Spinal cord (tissue), 10 donors: Measurements from ENCODE around the gene VTCN1. TPM values are rescaled to one million over a fixed set of nuclear protein-coding genes. Genes with fewer than 3 reads are reported as not detected.
"Not testable (repeated sequence)": the region's sequence is repeated elsewhere in the genome, so short reads cannot be mapped to it uniquely, and the experiment has no call there.

ENCODE experiments used
- DNase-seq, 6 donors: peaks; one replicate each; pipeline versions ENCODE4 v3.0.0 to v3.0.0-alpha.2; 2013 to 2015; ENCODE audit warnings: low spot score in 6 of 6, low read depth in 4 of 6
- H3K27ac ChIP-seq: one replicate; pipeline ENCODE4 v1.5.1; 2013; ENCODE audit warnings: low read depth, low read length, control low read depth
- H3K27me3 ChIP-seq: one replicate; pipeline ENCODE4 v1.6.1; 2013; ENCODE audit warnings: low read length; ENCODE audit not compliant: control insufficient read depth, insufficient read depth
- H3K36me3 ChIP-seq: one replicate; pipeline ENCODE4 v1.6.1; 2013; ENCODE audit warnings: low read length; ENCODE audit not compliant: control insufficient read depth, insufficient read depth
- H3K4me1 ChIP-seq: one replicate; pipeline ENCODE4 v1.6.1; 2013; ENCODE audit warnings: low read length; ENCODE audit not compliant: control insufficient read depth, insufficient read depth
- H3K4me3 ChIP-seq: one replicate; pipeline ENCODE4 v1.5.1; 2013; ENCODE audit warnings: low read depth, low read length, control low read depth
- H3K9me3 ChIP-seq: one replicate; pipeline ENCODE4 v1.6.1; 2013; ENCODE audit warnings: low read length; ENCODE audit not compliant: control insufficient read depth, insufficient read depth
- WGBS: methylation state at CpG from one replicate; pipeline ENCODE4 v1.1.5; 2013; ENCODE audit warnings: missing lambda C conversion rate; ENCODE audit not compliant: insufficient coverage; 5-methylcytosine and 5-hydroxymethylcytosine counted together
- polyA plus RNA-seq, 2 donors: library from polyadenylated mRNA; unstranded; fragments of 120-200 nt; gene quantifications; one replicate each; pipeline ENCODE4 v1.2.1, GENCODE V29; 2013; ENCODE audit not compliant: insufficient read length in 2 of 2
- total RNA-seq, 2 donors: library from RNA; depleted of rRNA in 1 of 2; stranded (reverse); fragments of 120-200 nt in 1 of 2; fragments of >200 nt in 1 of 2; gene quantifications; one replicate each; pipeline versions ENCODE4 v1.2.3 to v1.2.4, GENCODE V29; 2013 to 2014
- donor health status: healthy.

VTCN1 gene
- total and polyA plus RNA-seq, 4 donors: 0.33 to 0.82 (median 0.59) TPM

DNA sequence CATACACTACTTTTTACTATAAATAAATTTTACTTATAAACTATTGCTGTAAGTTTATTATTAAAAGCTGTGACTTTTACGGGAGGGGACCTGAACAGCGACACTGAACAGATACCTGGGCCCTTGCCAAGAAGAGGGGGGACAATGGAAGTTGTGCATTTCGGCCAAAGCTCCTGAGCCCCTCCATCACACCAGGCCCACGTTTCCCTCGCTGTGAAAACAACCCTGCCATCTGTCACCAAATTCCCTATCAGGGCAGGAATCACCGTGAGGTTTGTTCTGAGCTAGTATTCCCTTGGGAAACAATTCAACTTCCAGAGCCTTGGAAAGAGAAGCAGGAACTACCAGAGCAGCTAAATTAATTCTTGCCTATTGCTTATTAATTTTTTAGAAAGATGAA lies 37.0 kb downstream of the VTCN1 start:
- peak in 1 of 6 donors; percentile 35 for DNase-seq
- peaks cover 6% of the 10 kb centered on the region for H3K4me1 ChIP-seq
- H3K4me3 ChIP-seq: no peak overlapping the region
- H3K27ac ChIP-seq: no peak overlapping the region
- H3K9me3 ChIP-seq: no peaks in the 10 kb centered on the region
- no CpG with 5 or more reads among the region's 6 CpGs for WGBS
- H3K27me3 ChIP-seq: no peaks in the 10 kb centered on the region
- no peaks in the 10 kb centered on the region for H3K36me3 ChIP-seq

GRCh38 chr1:117173006-117173405 lies 37.7 kb downstream of the VTCN1 start:
- 56% methylated on average over 3 of the region's 10 CpGs for WGBS
- Histone ChIP-seq H3K9me3 (no peaks in the 10 kb centered on the region), H3K36me3 (no peaks in the 10 kb centered on the region), H3K4me1 (peaks cover 6% of the 10 kb centered on the region), H3K27me3 (no peaks in the 10 kb centered on the region), H3K4me3 (no peak overlapping the region), H3K27ac (no peak overlapping the region)
- DNase-seq: no peak

- 18% methylated on average over 14 of the region's 18 CpGs for WGBS
These were observed 38.7 kb downstream of the VTCN1 start for GRCh38 chr1:117171900-117172511.

GRCh38 chr1:117169871-117170596 lies 40.7 kb downstream of the VTCN1 start:
- Histone ChIP-seq H3K27ac (no peak overlapping the region), H3K4me1 (peaks cover 6% of the 10 kb centered on the region), H3K36me3 (no peaks in the 10 kb centered on the region), H3K4me3 (no peak overlapping the region), H3K27me3 (no peaks in the 10 kb centered on the region), H3K9me3 (no peaks in the 10 kb centered on the region)
- no peak for DNase-seq
- WGBS: no CpG with 5 or more reads among the region's 4 CpGs

More at GRCh38 chr1:117171900-117172511, 38.7 kb downstream of the VTCN1 start:
- Histone ChIP-seq H3K4me1 (peaks cover 6% of the 10 kb centered on the region), H3K4me3 (no peak overlapping the region), H3K27ac (no peak overlapping the region), H3K27me3 (no peaks in the 10 kb centered on the region), H3K36me3 (no peaks in the 10 kb centered on the region), H3K9me3 (no peaks in the 10 kb centered on the region)
- peak in 3 of 6 donors; percentile 25 to 78 (median 67) for DNase-seq

DNA sequence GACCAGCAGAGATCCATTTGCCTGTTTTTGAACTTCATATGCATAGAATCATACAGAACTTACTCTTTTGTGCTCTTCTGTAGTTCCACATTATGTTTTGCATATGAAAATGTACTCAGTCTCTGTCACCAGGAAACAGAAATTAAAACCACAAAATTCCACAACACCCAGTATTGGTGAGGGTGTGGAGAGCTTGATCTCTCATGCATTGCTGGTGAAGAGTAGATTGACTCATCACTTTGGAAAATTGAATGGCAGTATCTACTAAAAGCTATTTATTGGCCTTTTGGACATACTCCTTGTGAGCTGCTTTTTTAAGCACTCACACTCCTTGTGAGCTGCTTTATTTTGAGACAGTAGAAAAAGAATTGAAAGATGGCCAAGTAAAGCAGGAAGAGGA lies 43.3 kb downstream of the VTCN1 start:
- no peak overlapping the region for H3K4me3 ChIP-seq
- H3K9me3 ChIP-seq: no peaks in the 10 kb centered on the region
- H3K36me3 ChIP-seq: no peaks in the 10 kb centered on the region
- no peak overlapping the region for H3K27ac ChIP-seq
- no peak for DNase-seq
- H3K27me3 ChIP-seq: no peaks in the 10 kb centered on the region
- H3K4me1 ChIP-seq: peaks cover 6% of the 10 kb centered on the region

- DNase-seq: no peak
- no peak overlapping the region for H3K27ac ChIP-seq
- no peaks in the 10 kb centered on the region for H3K27me3 ChIP-seq
- no peaks in the 10 kb centered on the region for H3K4me1 ChIP-seq
- no CpG with 5 or more reads among the region's 2 CpGs for WGBS
- no peak overlapping the region for H3K4me3 ChIP-seq
- no peaks in the 10 kb centered on the region for H3K36me3 ChIP-seq
- H3K9me3 ChIP-seq: no peaks in the 10 kb centered on the region
These were observed 44.7 kb downstream of the VTCN1 start for GRCh38 chr1:117166076-117166475.

- H3K36me3 ChIP-seq: no peaks in the 10 kb centered on the region
- H3K4me3 ChIP-seq: no peak overlapping the region
- H3K9me3 ChIP-seq: no peaks in the 10 kb centered on the region
- no peak overlapping the region for H3K27ac ChIP-seq
- no peaks in the 10 kb centered on the region for H3K4me1 ChIP-seq
- 72% methylated on average over 3 of the region's 4 CpGs for WGBS
- no peak for DNase-seq
- no peaks in the 10 kb centered on the region for H3K27me3 ChIP-seq
These were observed 46.5 kb downstream of the VTCN1 start for GRCh38 chr1:117164209-117164608.

DNA sequence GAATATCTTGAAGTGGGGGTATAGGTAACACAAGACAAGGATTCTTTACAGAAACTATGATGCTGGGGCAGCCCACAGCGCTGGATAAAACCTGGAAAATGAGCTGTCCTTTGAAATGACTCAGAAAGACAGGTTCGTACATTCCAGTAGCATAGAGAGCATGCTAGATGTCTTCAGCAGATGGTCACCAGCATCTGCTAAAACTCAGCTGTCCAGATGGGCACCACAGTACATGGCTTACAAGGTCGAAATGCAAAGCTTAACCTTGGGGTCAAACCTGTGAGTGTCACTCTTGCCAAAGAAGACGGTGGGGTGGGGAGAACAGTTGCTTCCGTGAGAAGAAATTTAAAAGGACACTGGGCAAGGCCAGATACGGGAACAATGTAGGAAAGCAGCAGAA lies 47.9 kb downstream of the VTCN1 start:
- Histone ChIP-seq H3K4me3 (no peak overlapping the region), H3K27ac (no peak overlapping the region), H3K9me3 (no peaks in the 10 kb centered on the region), H3K27me3 (no peaks in the 10 kb centered on the region), H3K36me3 (no peaks in the 10 kb centered on the region), H3K4me1 (no peaks in the 10 kb centered on the region)
- no peak for DNase-seq
- WGBS: 86% methylated on average over 6 of the region's 6 CpGs

DNA sequence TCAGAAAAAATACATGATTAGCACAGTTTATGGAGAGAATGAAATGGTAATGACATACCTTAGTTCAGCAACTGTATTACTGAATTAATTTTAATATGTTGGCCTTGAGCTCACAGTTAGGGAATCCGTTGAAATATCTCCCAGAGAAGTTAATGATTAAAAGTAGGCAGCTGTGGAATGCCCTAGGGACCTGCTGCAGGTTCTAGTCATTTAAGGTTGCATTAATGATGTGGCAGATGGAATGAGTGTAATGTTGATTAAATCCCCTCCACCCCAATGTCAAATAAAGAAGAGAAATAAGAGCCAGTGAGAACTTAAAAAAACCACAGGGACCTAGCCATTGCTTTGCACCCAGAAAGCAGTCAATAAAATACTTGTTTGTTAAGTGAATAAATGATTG lies 48.8 kb downstream of the VTCN1 start:
- H3K27me3 ChIP-seq: no peaks in the 10 kb centered on the region
- no peak overlapping the region for H3K4me3 ChIP-seq
- no peak overlapping the region for H3K27ac ChIP-seq
- H3K36me3 ChIP-seq: no peaks in the 10 kb centered on the region
- no peak for DNase-seq
- H3K9me3 ChIP-seq: no peaks in the 10 kb centered on the region
- no CpG with 5 or more reads among the region's 1 CpG for WGBS
- no peaks in the 10 kb centered on the region for H3K4me1 ChIP-seq

DNA sequence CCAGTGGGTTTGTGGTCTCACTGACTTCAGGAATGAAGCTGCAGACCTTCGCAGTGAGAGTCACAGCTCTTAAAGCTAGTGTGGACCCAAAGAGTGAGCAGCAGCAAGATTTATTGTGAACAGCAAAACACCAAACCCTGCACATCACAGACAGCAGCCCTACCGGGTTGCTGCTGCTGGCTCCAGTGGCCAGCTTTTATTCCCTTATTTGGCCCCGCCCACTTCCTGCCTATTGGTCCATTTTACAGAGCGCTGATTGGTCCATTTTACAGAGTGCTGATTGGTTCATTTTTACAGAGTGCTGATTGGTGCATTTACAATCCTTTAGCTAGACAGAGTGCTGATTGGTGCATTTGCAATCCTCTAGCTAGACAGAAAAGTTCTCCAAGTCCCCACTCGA lies 59.4 kb downstream of the VTCN1 start:
- H3K9me3 ChIP-seq, H3K27ac ChIP-seq, H3K4me1 ChIP-seq, H3K4me3 ChIP-seq, H3K27me3 ChIP-seq, H3K36me3 ChIP-seq, DNase-seq: not testable (repeated sequence)
- 88% methylated on average over 4 of the region's 5 CpGs for WGBS
